GM19099 (cell line): ENCODE results near the gene KRTAP10-7.
"Not testable (repeated sequence)": the region's sequence is repeated elsewhere in the genome, so short reads cannot be mapped to it uniquely, and the experiment has no call there.

Experiments
- POLR2A ChIP-seq: IDR thresholded peaks from 3 replicates; pipeline ENCODE4 v1.6.1; 2011; ENCODE audit warnings: low read depth; ENCODE audit not compliant: insufficient read length; ENCODE audit errors: extremely low read depth

Gene KRTAP10-7

DNA sequence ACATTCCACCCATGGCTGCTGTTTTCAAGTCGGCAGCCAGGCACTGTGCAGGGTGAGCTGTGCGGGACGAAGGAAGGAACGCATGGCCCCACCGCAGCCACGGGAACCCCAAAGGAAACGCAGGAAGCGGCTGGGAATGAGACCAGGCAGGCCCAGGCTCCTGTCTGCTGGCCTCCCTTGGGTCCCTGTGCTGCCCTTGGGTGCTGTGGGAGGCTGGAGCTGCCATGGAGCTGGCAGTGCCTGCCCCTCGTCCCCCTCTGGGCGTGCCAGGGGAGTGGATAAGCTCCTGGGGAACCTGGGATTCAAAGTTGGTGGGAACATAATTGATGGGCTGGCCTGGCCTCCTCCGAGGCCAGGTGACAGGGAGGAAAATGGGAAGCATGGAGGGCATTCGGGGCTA lies 32.1 kb upstream of the KRTAP10-7 start:
- TF ChIP-seq POLR2A: no peak

DNA sequence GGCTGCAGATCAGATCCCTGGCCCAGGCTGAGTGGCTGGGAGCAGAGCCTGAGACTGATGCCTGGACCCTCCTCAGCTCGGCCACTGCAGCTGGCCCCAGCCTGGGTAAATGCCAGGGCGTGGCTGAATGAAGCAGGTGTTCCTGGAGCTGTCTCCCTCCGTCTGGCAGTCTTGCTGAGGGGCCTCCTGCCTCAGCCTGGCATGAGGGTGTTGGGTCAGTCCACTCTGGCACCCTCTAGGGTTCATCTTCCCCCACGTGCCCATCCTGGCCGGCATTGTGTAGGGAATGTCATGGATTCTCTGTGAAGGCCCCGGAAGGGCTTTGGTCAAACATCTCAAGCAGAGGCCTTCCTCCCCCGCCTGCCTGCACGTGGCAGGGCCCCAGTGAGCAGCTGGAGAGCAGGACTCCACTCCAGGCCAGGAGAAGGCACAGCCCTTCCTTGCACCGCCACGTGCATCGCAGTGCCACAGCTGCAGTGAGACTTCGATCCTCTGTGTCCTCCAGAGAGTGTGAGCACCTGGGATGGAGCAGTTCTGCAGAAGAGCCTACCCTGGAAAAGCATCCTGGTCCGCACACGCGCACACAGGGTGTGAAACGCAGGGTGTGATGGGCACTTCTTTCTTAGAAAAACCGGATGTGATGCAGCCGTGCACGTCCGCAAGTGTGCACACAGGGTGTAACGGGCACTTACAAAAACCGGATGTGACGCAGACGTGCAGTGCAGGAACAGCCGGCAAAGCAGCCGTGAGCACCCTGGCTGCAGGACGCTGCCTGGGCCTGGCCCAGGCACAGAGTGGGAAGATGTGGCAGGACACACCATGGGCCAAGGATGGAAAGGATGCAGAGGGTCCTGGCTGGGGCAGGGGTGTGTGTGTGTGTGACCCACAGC lies 31.5 kb upstream of the KRTAP10-7 start:
- no peak for TF ChIP-seq POLR2A

DNA sequence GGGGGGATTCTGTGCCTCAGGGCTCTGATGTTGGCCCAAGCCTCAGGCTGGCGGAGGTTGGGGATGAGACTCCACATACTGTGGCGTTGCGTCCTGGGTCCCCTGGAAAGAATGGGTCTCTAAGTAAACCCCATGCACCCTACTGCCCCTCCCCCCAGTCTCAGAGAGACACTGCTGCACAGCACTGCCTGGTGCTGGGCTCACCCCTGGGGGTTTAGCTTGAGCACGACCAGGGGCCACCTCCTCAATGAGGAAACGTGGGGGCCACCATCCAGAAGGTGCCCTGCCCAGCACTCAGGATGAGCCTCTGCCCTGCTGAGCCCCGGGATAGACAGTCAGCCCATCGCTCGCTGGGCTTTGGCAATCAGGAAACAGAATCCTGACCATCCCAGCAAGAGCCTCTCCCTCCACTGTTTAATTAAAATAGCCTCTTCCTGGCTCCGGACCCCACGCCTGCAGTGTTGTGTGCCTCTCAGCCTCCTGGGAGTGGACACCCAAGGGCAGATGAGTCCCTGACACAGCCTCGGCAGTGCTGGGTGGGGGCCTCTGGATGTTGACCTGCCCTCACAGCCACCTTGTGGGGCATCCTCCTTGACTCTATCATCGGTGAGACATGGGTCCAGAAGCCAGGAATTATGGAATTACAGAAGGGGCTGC lies 30.4 kb upstream of the KRTAP10-7 start:
- TF ChIP-seq POLR2A: no peak

DNA sequence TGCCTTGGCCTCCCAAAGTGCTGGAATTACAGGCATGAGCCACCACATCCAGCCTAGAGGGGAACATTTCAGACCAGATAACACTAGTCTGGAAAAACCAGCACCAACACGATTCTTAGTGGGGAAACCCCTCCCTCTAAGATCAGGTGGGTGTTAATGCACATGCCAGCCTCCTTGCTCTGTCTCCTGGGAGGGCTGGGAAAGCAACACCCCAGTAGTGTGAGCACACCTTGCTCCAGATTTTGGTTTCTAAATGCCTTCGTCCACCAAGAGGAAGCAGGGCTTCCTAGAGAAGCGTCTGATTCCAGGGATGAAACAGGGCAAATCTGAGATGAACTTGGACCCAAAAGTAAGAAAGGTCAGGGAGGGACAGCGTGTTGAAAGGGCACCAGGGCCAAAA lies 29.1 kb upstream of the KRTAP10-7 start:
- TF ChIP-seq POLR2A: no peak

DNA sequence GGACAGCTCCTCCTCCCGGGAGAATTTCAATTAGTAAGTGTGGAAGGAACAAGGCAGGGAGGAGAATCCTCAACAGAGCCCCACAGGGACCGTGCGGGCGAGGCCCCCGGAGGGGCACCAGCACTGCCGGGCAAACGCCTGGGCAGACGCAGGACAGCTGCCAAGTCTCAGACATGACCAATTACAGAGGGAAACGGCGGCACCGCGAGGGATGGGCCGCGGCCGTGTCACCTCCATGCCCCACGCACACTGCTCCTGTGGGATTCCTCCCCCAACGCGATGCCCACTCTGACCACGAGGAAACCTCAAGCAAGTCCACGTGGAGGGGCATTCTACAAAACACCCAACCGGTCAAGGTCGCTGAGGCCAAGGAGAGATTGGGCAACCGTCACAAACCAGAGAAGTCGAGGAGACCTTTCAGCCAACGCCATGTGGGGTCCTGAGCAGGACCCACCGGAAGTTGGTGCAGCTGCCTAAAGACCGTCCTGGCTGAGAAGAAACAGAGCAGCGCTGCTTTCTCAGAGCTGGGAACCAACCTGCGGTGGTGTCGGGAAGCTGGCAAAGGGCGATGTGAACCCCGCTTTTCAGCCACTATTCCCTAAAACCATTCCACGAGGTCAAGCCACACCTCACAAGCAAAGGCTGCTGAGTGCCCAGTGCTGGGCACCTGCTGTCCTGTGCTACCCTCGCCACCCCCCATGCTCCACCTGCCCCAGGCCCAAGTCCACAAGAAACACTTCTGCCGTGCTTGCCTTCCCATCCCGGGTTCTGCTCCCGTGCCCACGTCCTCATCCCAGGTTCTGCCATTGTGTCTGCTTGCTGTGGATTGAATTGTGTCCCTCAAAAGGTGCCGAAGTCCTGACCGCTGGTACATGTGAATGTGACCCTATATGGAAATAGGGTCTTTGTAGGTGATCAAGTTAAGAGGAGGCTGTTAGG lies 28.3 kb upstream of the KRTAP10-7 start:
- no peak for TF ChIP-seq POLR2A

DNA sequence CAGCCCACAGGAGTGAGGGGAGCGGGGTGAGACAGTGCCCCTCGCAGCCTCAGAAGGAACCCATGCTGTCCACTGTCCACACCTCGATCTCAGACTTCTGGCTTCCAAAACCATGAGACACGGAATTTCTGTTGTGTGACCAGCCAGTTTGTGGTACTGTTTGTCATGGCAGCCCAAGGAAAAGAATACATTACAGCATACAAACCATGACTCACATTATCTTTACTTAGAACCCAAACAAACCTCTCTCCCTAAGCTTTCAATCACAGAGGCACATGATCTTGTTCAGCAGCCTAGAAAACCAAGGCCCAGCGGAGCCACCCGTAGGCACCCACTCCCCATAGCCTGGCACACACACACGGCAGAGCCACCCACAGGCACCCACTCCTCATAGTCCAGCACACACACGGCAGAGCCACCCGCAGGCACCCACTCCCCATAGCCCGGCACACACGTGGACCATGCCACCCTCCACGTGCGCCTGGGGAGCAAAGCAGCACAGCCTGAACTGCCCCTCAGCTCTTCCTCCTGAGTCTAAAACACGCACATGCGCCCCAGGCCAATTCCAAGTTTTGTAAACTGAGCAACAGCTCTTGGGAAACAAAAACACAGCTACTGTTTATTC lies 27.3 kb upstream of the KRTAP10-7 start:
- TF ChIP-seq POLR2A: no peak

DNA sequence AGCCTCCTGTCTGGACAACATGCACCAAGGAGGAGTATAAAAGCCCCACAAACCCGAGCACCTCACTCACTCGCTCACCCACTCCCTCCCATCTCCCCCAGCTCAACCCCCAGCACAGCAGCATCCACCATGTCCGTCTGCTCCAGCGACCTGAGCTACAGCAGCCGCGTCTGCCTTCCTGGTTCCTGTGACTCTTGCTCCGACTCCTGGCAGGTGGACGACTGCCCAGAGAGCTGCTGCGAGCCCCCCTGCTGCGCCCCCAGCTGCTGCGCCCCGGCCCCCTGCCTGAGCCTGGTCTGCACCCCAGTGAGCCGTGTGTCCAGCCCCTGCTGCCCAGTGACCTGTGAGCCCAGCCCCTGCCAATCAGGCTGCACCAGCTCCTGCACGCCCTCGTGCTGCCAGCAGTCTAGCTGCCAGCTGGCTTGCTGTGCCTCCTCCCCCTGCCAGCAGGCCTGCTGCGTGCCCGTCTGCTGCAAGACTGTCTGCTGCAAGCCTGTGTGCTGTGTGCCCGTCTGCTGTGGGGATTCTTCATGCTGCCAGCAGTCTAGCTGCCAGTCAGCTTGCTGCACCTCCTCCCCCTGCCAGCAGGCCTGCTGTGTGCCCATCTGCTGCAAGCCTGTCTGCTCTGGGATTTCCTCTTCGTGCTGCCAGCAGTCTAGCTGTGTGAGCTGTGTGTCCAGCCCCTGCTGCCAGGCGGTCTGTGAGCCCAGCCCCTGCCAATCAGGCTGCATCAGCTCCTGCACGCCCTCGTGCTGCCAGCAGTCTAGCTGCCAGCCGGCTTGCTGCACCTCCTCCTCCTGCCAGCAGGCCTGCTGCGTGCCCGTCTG lies 26.6 kb upstream of the KRTAP10-7 start, which contains the start of gene KRTAP10-4:
TSS of gene KRTAP10-4 (plus strand) at position 100 of the 827 bp plus-strand sequence. CDS start at position 130, 30 bp downstream.
- not testable (repeated sequence) for TF ChIP-seq POLR2A

DNA sequence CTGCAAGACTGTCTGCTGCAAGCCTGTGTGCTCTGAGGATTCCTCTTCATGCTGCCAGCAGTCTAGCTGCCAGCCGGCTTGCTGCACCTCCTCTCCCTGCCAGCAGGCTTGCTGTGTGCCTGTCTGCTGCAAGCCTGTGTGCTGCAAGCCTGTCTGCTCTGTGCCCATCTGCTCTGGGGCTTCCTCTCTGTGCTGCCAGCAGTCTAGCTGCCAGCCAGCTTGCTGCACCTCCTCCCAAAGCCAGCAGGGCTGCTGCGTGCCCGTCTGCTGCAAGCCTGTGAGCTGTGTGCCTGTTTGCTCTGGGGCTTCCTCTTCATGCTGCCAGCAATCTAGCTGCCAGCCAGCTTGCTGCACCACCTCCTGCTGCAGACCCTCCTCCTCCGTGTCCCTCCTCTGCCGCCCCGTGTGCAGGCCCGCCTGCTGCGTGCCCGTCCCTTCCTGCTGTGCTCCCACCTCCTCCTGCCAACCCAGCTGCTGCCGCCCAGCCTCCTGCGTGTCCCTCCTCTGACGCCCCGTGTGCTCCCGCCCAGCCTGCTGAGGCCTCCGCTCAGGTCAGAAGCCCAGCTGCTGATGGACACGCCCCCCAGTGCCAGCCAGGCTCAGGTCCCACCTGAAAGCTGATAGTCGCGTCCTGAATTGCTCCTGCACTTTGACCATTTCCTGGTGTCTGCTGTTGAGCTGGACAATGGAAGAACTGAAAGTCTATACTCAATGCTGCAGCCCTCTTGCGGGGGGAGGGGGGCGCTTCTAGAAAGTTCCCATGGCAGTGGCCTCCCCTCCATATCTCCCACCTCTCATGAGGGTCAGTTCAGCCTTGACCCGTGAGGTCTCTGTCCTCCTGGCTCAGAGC lies 25.7 kb upstream of the KRTAP10-7 start:
- TF ChIP-seq POLR2A: no peak

DNA sequence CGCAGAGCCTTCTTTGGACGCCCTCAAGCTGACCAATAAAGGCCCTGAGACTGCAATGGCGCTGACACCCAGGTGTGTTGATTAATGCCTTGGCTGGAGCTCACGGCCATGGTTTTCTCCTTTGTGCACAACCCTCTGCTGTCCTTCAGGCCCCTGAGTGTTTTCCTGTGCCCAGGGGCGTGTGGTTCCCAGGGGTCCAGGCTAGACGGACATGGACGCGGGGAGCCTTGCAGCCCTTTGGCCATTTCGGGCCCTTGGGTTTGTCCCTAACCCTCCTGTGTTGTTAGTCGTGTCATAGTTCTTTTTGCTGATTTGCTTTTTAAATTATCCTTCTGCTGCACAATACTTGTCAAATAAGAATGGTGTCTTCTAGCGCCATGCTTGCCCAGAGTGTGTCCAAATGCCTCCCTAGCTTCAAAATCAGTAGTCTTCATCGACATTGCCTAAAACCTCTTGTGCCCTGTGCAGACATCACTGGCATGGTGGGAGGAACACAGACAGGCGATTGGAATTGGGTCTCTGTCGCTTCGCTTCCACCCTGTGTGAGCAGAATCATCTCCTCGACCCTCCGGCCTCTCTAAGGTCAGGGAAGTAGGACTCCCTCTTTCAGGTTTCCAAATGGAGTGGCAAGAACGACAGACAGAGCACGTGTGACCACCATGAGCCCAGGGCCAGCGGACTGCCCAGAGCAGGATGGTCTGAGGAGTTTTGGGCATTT lies 24.9 kb upstream of the KRTAP10-7 start:
- TF ChIP-seq POLR2A: no peak

DNA sequence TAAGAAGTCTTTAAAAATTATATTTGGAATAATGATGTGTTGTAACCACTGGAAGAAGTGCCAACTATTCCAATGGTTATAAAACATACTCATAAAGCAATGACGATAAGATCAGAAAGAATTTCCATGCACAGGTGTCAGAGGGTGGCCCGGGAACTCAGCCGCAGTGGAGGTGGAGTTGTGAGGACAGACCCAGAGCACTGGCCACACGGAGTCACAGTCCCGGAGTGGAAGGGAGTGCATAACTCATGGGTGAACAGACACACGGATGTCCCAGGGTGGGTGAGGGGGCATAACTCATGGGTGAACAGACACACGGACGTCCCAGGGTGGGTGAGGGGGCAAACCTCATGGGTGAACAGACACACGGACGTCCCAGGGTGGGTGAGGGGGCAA lies 24.4 kb upstream of the KRTAP10-7 start:
- no peak for TF ChIP-seq POLR2A

DNA sequence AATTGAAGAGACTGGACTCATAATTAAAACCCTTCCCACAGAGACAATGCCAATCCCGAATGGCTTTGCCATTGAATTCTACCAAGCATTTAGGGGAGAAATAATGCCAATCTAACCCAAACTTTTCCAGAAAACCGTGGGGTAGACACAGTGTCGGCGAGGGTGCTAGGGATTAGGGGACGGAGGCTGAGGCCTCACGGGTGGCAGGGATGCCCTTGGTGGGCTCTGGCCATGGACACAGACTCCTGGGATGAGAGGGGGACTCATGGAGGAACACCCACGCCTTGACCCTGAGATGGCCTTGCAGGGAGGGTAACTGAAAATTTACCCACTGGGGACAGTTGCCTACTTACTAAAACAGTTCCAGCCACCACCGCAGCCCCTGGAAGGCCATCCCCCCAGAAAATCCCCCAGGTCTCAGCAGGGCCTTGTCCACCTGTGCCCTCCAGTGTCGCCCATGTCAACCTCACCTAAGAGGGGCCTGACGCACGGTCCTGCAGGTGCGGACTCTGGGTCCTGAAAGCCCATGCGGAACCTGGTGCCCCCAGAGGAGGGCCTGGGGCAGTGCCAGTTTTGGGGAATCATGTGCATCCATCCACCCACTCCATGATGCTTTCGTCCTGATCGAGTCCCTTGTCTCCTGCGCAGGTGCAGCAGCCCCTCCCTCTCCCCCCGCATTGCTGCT lies 21.9 kb upstream of the KRTAP10-7 start:
- no peak for TF ChIP-seq POLR2A

DNA sequence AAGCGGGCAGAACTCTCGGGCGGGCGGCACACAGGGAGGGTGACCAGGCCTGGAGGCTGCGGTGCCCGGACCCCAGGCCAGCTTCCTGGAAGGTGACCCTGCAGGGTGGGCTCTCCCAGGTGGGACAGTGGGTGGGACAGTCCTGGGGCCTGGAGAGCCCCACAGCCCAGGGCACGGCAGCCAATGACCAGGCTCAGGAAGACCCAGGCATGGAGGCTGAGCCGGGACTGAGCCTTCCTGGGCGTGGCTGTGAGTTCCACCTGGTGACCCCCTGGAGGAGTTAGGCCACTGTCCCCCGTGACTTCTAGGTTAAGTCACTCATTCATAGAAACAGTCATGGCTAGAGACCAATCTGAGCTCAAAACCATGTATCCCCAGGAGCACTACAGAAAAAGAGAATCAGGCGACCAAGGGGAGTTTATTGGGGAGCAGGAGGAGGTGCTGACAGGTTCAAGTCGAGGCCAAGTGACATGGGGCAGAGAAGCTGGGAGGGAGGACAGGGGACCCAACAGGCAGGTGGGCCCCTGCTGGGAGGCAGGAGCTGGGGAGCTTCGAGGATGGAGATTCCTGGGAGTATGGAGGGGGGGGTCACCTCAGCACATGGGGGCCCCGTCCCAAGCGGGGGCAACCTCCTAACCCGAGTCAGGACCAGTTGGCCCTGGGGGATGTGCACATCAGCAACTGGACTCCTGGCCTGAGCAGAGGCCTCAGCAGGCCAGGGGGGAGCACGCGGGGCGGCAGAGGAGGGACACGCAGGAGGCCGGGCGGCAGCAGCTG lies 21.2 kb upstream of the KRTAP10-7 start:
- no peak for TF ChIP-seq POLR2A

DNA sequence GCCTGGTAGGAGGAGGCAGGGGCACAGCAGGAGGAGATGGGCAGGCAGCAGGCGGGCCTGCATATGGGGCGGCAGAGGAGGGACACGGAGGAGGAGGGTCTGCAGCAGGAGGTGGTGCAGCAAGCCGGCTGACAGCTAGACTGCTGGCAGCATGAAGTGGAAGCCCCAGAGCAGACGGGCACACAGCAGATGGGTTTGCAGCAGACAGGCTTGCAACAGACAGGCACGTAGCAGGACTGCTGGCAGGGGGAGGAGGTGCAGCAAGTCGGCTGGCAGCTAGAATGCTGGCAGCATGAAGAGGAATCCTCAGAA lies 20.6 kb upstream of the KRTAP10-7 start:
- no peak for TF ChIP-seq POLR2A
